GM12892 (cell line): ENCODE measurements around the gene CYTH3.

Experiments used
- POLR2A ChIP-seq: IDR thresholded peaks from 2 replicates; pipeline ENCODE4 v1.6.1; 2011; ENCODE audit warnings: low read depth, low read length, control low read depth
- POLR2AphosphoS5 ChIP-seq: IDR thresholded peaks from 2 replicates; pipeline ENCODE4 v1.6.1; 2011; ENCODE audit warnings: low read depth, low read length, control low read depth
- TAF1 ChIP-seq: IDR thresholded peaks from 2 replicates; pipeline ENCODE4 v1.6.1; 2011; ENCODE audit warnings: low read depth, mild to moderate bottlenecking, control low read depth, low read length, borderline replicate concordance

DNA sequence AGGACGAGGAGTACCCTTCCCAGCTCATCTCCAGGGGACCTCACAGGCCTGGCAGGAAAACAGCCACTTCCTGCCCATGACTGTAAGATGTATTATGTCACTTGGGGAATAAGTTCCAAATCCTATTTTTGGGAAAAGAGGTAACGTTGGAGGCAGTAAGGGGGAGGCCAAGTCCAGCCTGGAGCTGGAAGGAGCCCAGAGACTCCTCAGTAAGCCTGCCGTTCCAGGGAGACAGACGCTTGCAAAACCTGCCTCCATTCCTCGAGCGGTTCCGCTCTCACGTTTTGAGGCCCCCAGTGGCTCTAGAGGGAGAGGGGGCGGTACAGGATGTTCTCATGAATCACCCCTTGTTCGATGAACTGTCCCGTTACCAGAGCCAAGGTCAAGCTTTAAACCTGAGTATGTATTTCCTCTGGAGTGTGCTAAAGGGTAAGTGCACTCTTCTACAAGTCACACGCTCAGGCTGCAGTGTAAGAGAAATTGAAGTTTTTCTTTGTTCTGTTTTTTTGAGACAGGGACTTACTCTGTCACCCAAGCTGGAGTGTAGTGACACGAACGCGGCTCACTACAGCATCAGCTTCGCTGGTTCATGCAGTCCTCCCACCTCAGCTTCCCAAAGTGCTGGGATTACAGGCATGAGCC is 45.5 kb upstream of the CYTH3 start:
- TF ChIP-seq POLR2AphosphoS5 = no peak
- TF ChIP-seq POLR2A = no peak
- no peak for TF ChIP-seq TAF1
